NCI-H82 (cell line): ENCODE results near the gene KCNC1.

Experiments
- DNase-seq: peaks from one replicate; lab custom pipeline; 2025; lab: John Stamatoyannopoulos, UW

KCNC1 gene

GRCh38 chr11:17716807-17717206, 17.8 kb upstream of the KCNC1 start:
- DNase-seq, result no peak

GRCh38 chr11:17718015-17718414, 16.6 kb upstream of the KCNC1 start:
- no peak for DNase-seq

GRCh38 chr11:17718510-17718962, 16.0 kb upstream of the KCNC1 start:
- no peak for DNase-seq

- peak; percentile 50 for DNase-seq
Measured at GRCh38 chr11:17719028-17719937, 15.3 kb upstream of the KCNC1 start, which contains the start of gene MYOD1. MYOD1 (plus strand) TSS chr11:17719571; CDS start chr11:17719783, 212 bp downstream.

- peak; percentile 68 for DNase-seq
Measured at GRCh38 chr11:17719938-17720795, 14.4 kb upstream of the KCNC1 start.

- peak; percentile 58 for DNase-seq
Measured at GRCh38 chr11:17720796-17721171, 13.8 kb upstream of the KCNC1 start.

- peak; percentile 19 for DNase-seq
Measured at GRCh38 chr11:17721242-17721999, 13.2 kb upstream of the KCNC1 start.

- peak; percentile 74 for DNase-seq
Measured at GRCh38 chr11:17722000-17722643, 12.5 kb upstream of the KCNC1 start.

GRCh38 chr11:17724020-17724908, 10.3 kb upstream of the KCNC1 start:
- no peak for DNase-seq

GRCh38 chr11:17725174-17725573, 9.4 kb upstream of the KCNC1 start:
- DNase-seq, result no peak

GRCh38 chr11:17730137-17730536, 4.4 kb upstream of the KCNC1 start:
- no peak for DNase-seq

- DNase-seq, result peak; percentile 92
Measured at GRCh38 chr11:17730608-17731462, 3.7 kb upstream of the KCNC1 start.

GRCh38 chr11:17733261-17733660, 1.3 kb upstream of the KCNC1 start:
- DNase-seq, result no peak

- DNase-seq, result peak; percentile 63
Measured at GRCh38 chr11:17734986-17735817, 621 bp downstream of the KCNC1 start.

- DNase-seq, result peak; percentile 76
Measured at GRCh38 chr11:17735818-17736578, 1.4 kb downstream of the KCNC1 start.

- DNase-seq, result no peak
Measured at GRCh38 chr11:17736579-17736893, 2.0 kb downstream of the KCNC1 start.

GRCh38 chr11:17736930-17737817, 2.6 kb downstream of the KCNC1 start:
- peak; percentile 30 for DNase-seq
